A549 (cell line): ENCODE results near the gene TYMS.

Experiments
- FOSB ChIP-seq: fragments of 250-450 bp; sonication (Bioruptor Pico); IDR thresholded peaks from 2 replicates; pipeline ENCODE4 v1.5.0; 2020; ENCODE audit warnings: mild to moderate bottlenecking, moderate library complexity
- JUNB ChIP-seq: fragments of >200 bp; sonication (Bioruptor Twin); formaldehyde crosslinking; IDR thresholded peaks from 2 replicates; pipeline ENCODE4 v1.6.1; 2016
- MAZ ChIP-seq: fragments of 150-350 bp; IDR thresholded peaks from 2 replicates; pipeline ENCODE4 v1.6.1; 2014; ENCODE audit warnings: antibody characterized with exemption, low read depth, low read length, borderline replicate concordance
- POLR2A ChIP-seq: IDR thresholded peaks from 2 replicates; pipeline ENCODE4 v1.6.1; 2012; ENCODE audit warnings: mild to moderate bottlenecking, low read length
- RNF2 ChIP-seq: fragments of 200-600 bp; sonication (generic); IDR thresholded peaks from 2 replicates; pipeline ENCODE4 v1.6.1; 2016; ENCODE audit warnings: low read depth, mild to moderate bottlenecking, antibody characterized with exemption, moderate library complexity, borderline replicate concordance
- ZFP36 ChIP-seq: fragments of 450-650 bp; IDR thresholded peaks from 2 replicates; pipeline ENCODE4 v1.6.1; 2014; ENCODE audit warnings: borderline replicate concordance; ENCODE audit not compliant: partially characterized antibody
- TF ChIP-seq, protein P1 (sequence below): fragments of >200 bp; sonication (Bioruptor Twin); formaldehyde crosslinking; IDR thresholded peaks from 3 replicates; pipeline ENCODE4 v1.5.1; 2016

DNA sequence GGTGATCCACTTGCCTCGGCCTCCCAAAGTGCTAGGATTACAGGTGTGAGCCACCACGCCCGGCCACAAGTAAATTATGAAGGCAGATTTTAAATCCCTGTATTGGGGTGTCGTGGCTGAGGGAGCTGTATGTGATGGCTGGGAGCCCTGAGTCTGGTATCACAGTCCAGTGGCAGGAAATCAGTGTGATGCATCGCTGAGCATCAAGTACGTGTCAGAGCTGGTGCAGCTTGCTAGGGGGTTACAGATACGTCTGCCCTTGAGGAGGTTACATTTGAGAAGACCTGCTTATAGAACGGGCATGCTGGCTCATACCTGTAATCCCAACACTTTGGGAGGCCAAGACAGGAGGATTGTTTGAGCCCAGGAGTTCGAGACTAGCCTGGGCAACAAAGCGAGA lies 50.6 kb downstream of the TYMS start:
- TF ChIP-seq RNF2 (no peak), ZFP36 (no peak), FOSB (CRISPR knock-in tag) (no peak), JUNB (no peak), POLR2A (no peak), MAZ (no peak)
- TF ChIP-seq, protein P1, sequence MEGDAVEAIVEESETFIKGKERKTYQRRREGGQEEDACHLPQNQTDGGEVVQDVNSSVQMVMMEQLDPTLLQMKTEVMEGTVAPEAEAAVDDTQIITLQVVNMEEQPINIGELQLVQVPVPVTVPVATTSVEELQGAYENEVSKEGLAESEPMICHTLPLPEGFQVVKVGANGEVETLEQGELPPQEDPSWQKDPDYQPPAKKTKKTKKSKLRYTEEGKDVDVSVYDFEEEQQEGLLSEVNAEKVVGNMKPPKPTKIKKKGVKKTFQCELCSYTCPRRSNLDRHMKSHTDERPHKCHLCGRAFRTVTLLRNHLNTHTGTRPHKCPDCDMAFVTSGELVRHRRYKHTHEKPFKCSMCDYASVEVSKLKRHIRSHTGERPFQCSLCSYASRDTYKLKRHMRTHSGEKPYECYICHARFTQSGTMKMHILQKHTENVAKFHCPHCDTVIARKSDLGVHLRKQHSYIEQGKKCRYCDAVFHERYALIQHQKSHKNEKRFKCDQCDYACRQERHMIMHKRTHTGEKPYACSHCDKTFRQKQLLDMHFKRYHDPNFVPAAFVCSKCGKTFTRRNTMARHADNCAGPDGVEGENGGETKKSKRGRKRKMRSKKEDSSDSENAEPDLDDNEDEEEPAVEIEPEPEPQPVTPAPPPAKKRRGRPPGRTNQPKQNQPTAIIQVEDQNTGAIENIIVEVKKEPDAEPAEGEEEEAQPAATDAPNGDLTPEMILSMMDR, result no peak
